Rectal smooth muscle tissue (tissue), 1 donor: Measurements from ENCODE around the gene ZNF146.

Experiments used
- H3K27ac ChIP-seq: one replicate; pipeline ENCODE4 v1.7.0; 2013; ENCODE audit warnings: low read depth, low read length, inconsistent platforms
- H3K27me3 ChIP-seq: one replicate; pipeline ENCODE4 v1.7.0; 2013; ENCODE audit warnings: low read length; ENCODE audit not compliant: control insufficient read depth, insufficient read depth
- H3K36me3 ChIP-seq: one replicate; pipeline ENCODE4 v1.7.0; 2013; ENCODE audit warnings: low read length; ENCODE audit not compliant: control insufficient read depth, insufficient read depth
- H3K4me1 ChIP-seq: one replicate; pipeline ENCODE4 v1.7.0; 2013; ENCODE audit warnings: low read length; ENCODE audit not compliant: control insufficient read depth, insufficient read depth
- H3K4me3 ChIP-seq: one replicate; pipeline ENCODE4 v1.7.0; 2013; ENCODE audit warnings: low read length
- H3K9ac ChIP-seq: one replicate; pipeline ENCODE4 v1.7.0; 2013; ENCODE audit warnings: low read length

The ZNF146 gene

GRCh38 chr19:36245210-36246005 is 30.5 kb downstream of the ZNF146 start:
- Histone ChIP-seq H3K36me3 (no peaks in the 10 kb centered on the region), H3K4me3 (peak overlapping the region; percentile 62), H3K4me1 (no peaks in the 10 kb centered on the region), H3K27me3 (no peaks in the 10 kb centered on the region), H3K27ac (no peak overlapping the region), H3K9ac (no peak overlapping the region)

DNA sequence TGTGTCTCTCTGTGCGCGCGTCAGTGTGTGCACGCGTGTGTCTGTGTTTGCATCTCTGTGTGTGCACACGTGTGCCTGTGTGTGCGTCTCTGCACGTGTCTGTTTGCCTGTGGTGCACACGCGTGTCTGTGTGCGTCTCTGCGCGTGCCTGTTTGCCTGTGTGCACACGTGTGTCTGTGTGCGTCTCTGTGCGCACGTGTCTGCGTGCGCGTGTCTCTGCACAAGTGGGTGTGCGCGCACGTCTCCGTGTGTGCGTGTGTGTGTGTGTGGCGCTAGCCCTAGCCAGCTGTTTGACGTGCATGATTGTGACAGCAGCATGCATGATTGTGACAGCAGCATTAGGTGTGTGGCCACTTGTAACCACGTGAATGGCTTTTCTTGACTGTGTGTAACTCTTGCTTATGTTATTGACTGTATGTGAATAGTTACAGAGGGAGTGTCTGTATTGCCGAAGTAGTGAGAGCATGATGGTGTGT is 31.1 kb downstream of the ZNF146 start:
- no peaks in the 10 kb centered on the region for H3K27me3 ChIP-seq
- peak overlapping the region; percentile 62 for H3K4me3 ChIP-seq
- H3K4me1 ChIP-seq = no peaks in the 10 kb centered on the region
- no peak overlapping the region for H3K9ac ChIP-seq
- no peaks in the 10 kb centered on the region for H3K36me3 ChIP-seq
- no peak overlapping the region for H3K27ac ChIP-seq

DNA sequence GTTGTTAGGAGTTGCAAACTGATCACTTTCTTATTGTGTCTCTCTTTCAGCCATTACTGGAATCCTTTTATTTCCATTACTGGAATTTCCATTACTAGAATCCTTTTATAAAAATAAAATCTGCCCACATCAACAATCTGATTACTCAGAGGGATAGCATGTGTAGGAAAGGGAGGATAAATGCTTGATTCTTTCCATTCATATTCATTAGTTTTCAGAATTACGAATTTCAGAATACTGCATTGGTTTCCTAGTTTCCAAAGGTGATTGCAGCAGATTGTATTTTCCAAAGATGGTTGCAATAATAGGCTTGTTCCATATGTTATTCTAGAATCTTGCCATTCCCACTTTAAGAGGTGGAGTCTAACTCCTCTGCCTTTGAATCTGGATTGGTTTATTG is 37.1 kb downstream of the ZNF146 start:
- Histone ChIP-seq H3K4me1 (no peaks in the 10 kb centered on the region), H3K4me3 (no peak overlapping the region), H3K27ac (no peak overlapping the region), H3K36me3 (no peaks in the 10 kb centered on the region), H3K27me3 (no peaks in the 10 kb centered on the region), H3K9ac (no peak overlapping the region)

DNA sequence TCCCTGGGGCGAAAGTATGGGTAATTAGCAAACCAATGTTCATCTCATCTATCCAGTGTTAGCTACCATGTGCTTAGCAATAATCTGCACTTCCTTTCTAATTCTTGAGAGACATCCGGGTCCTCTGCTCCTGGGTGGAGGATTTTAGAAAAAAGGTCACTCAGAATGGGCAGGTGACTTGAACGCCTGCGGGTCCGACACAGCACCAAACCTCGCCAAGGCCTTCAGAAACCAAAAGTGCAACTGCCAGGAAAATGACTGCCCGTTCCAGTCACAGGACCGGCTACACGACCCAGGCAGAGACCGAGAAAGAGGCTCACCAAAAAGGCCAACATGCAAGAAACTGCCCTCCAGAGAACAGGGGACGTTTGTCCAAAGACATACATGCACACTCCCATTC is 39.9 kb downstream of the ZNF146 start:
- Histone ChIP-seq H3K27me3 (no peaks in the 10 kb centered on the region), H3K4me1 (no peaks in the 10 kb centered on the region), H3K36me3 (no peaks in the 10 kb centered on the region), H3K4me3 (no peak overlapping the region), H3K27ac (no peak overlapping the region), H3K9ac (no peak overlapping the region)

GRCh38 chr19:36255316-36255715 is 40.4 kb downstream of the ZNF146 start:
- H3K4me1 ChIP-seq = no peaks in the 10 kb centered on the region
- H3K36me3 ChIP-seq = no peaks in the 10 kb centered on the region
- H3K9ac ChIP-seq = no peak overlapping the region
- H3K27me3 ChIP-seq = no peaks in the 10 kb centered on the region
- H3K27ac ChIP-seq = no peak overlapping the region
- H3K4me3 ChIP-seq = no peak overlapping the region

GRCh38 chr19:36256064-36256463 is 41.2 kb downstream of the ZNF146 start:
- Histone ChIP-seq H3K9ac (no peak overlapping the region), H3K36me3 (no peaks in the 10 kb centered on the region), H3K27ac (no peak overlapping the region)

DNA sequence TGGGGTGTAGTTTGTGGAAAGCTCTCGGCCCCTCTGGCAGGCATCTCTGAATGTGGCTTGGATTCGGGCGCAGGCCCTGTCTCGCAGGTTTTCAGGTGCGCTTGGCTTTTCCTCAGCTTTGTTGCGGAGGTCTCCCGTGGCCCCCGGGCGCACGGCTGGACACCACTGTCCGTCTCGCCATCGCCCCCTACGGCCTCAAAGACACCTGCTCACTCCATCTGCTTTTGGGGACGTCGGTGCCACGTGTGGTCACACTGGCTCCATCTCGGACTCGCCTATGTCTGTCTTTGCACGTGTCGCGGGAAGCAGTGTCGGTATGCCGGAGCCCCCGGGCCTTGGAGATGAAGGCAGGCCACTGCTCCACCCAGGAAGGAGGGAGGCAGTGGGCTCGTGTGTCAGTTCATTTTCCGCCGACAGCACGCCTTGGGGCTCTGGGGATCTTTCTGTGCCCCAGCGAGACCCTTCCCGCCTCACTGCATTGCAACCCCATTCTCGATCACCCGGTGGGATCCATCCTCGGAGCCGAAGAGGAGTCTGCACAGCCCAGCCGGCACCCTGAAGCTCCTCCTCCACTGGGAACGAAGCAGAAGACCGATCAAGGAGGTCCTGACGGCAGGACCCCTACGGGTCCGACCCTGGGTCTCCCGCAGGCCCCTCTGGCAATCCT is 42.1 kb downstream of the ZNF146 start:
- Histone ChIP-seq H3K36me3 (no peaks in the 10 kb centered on the region), H3K27ac (no peak overlapping the region), H3K9ac (no peak overlapping the region), H3K4me1 (no peaks in the 10 kb centered on the region), H3K4me3 (peak overlapping the region; percentile 53), H3K27me3 (no peaks in the 10 kb centered on the region)

More at GRCh38 chr19:36256064-36256463, 41.2 kb downstream of the ZNF146 start:
- no peaks in the 10 kb centered on the region for H3K27me3 ChIP-seq
- no peak overlapping the region for H3K4me3 ChIP-seq
- H3K4me1 ChIP-seq = no peaks in the 10 kb centered on the region

- no peaks in the 10 kb centered on the region for H3K27me3 ChIP-seq
- no peak overlapping the region for H3K27ac ChIP-seq
- peak overlapping the region; percentile 53 for H3K4me3 ChIP-seq
- H3K4me1 ChIP-seq = no peaks in the 10 kb centered on the region
- H3K36me3 ChIP-seq = no peaks in the 10 kb centered on the region
- H3K9ac ChIP-seq = no peak overlapping the region
These were observed 42.6 kb downstream of the ZNF146 start for GRCh38 chr19:36257520-36257876.

DNA sequence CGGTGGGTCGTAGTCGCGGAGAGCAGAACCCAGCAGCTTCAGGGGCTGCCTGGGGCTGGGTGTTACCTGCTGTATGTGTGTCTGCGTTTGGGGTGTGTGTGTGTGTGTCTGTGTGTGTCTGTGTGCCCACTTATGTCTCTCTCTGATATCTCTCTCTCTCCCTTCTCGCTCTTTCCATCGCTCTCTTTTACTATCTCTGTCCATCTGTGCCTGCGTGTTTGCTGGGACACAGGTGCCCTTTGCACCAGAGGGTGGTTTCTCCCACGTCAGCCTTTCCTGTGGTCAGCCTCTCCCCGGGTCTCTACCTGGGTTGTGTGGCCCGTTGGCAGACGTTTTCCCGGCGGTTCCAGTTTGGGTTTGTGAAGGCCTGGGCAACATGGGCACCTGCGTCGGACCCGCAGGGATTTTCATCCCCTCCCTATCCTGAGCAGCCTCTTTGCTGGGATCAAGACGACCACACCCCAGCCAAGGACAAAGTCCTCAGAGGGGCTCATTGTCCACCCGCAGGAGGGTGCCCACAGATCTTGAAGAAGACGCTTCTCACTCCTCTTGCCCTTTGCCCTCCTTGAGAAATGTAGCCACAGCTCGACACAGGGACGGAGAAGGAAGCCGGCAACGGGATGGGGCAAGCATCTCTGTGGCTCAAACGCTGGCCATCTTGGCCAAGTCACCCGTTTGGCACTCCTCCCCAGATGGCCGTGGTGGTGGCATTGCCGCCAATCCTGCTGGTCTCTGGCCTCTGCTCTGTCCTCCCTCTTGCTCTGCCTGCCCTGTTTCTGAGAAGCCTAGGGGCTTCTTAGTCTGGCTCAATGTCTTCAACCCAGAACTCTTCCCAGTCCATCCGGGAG is 43.3 kb downstream of the ZNF146 start:
- no peaks in the 10 kb centered on the region for H3K36me3 ChIP-seq
- no peak overlapping the region for H3K9ac ChIP-seq
- H3K27ac ChIP-seq = no peak overlapping the region
- H3K27me3 ChIP-seq = no peaks in the 10 kb centered on the region
- H3K4me1 ChIP-seq = no peaks in the 10 kb centered on the region
- peak overlapping the region; percentile 53 for H3K4me3 ChIP-seq

DNA sequence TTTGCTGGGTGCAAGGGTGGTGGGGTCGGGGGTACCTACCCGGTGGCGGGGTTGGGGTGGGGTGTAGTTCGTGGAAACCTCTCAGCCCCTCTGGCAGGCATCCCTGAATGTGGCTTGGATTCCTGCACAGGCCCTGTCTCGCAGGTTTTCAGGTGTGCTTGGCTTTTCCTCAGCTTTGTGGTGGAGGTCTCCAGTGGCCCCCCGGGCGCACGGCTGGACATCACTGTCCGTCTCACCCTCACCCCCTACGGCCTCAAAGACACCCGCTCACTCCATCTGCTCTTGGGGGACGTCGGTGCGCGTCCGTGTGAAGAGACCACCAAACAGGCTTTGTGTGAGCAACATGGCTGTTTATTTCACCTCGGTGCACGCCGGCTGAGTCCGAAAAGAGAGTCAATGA is 44.3 kb downstream of the ZNF146 start:
- Histone ChIP-seq H3K4me1 (no peaks in the 10 kb centered on the region), H3K9ac (no peak overlapping the region), H3K4me3 (no peak overlapping the region), H3K27ac (no peak overlapping the region), H3K36me3 (no peaks in the 10 kb centered on the region), H3K27me3 (no peaks in the 10 kb centered on the region)

GRCh38 chr19:36265064-36265463 is 50.2 kb downstream of the ZNF146 start:
- H3K36me3 ChIP-seq = no peaks in the 10 kb centered on the region
- H3K4me1 ChIP-seq = no peaks in the 10 kb centered on the region
- H3K27ac ChIP-seq = no peak overlapping the region
- no peak overlapping the region for H3K4me3 ChIP-seq
- H3K27me3 ChIP-seq = no peaks in the 10 kb centered on the region
- H3K9ac ChIP-seq = no peak overlapping the region

DNA sequence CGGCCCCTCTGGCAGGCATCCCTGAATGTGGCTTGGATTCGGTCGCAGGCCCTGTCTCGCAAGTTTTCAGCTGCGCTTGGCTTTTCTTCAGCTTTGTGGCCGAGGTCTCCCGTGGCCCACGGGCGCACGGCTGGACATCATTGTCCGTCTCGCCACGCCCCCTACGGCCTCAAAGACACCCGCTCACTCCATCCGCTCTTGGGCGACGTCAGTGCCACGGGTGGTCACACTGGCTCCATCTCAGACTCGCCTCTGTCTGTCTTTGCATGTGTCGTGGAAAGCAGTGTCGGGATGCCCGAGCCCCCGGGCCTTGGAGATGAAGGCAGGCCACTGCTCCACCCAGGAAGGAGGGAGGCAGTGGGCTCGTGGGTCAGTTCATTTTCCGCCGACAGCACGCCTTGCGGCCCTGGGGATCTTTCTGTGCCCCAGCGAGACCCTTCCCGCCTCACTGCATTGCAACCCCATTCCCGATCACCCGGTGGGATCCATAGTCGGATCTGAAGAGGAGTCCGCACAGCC is 51.0 kb downstream of the ZNF146 start:
- Histone ChIP-seq H3K27me3 (no peaks in the 10 kb centered on the region), H3K9ac (no peak overlapping the region), H3K27ac (no peak overlapping the region), H3K4me3 (no peak overlapping the region), H3K36me3 (no peaks in the 10 kb centered on the region), H3K4me1 (no peaks in the 10 kb centered on the region)
